DMS79 (cell line): Measurements from ENCODE around the gene NGLY1.

ENCODE experiments used
- DNase-seq: peaks from one replicate; lab custom pipeline; 2025; lab: John Stamatoyannopoulos, UW

The NGLY1 gene

DNA sequence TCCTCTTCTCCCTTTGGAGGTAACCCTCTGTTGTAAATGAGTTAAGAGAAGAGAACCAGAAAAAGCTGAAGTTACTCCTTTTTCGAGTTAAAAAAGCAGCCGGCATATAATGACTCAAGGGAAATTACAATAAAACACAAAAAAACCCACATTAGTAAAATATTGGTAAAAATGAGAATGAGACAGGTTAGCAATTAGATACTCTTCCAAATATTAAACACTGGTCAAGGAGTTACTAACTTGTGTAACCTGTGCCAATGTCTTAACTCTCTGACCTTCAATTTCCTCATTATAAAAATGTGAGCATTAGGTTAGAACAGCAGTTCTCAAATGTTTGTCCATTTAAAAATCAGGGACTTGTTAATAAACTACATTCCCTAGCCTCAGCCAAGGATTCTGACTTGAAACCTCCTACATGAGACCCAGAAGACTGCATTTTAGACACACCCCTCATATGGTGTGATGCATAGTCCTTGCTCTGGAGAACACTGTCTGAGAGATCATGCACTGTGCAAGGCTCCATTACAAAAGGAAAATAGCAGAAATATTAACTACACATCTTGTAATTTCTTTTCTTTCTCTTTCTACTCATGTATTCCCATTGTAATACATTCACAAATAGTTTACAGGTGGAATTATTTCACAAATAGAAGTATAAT is 75.8 kb downstream of the NGLY1 start:
- no peak for DNase-seq

DNA sequence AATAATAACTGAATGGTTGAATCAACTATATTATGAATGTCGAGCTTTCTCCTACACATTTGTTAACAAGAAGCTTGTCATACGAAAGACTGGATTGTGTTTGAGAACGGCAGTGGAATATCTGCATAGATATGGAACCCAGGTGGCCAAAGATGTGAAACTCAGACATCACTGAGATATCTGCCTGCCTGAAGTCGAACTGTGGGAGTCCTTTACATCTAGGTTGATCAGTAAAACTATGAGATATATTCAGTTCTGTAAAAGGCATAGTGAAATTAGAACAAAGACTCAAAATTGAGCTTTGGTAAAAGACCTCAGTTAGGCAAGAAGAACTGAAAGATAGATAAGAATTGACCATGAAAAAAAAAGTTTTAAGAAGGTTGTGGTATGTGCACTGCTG is 77.0 kb downstream of the NGLY1 start:
- no peak for DNase-seq

- DNase-seq = no peak
Observed at GRCh38 chr3:25697553-25697952, 85.7 kb downstream of the NGLY1 start.

DNA sequence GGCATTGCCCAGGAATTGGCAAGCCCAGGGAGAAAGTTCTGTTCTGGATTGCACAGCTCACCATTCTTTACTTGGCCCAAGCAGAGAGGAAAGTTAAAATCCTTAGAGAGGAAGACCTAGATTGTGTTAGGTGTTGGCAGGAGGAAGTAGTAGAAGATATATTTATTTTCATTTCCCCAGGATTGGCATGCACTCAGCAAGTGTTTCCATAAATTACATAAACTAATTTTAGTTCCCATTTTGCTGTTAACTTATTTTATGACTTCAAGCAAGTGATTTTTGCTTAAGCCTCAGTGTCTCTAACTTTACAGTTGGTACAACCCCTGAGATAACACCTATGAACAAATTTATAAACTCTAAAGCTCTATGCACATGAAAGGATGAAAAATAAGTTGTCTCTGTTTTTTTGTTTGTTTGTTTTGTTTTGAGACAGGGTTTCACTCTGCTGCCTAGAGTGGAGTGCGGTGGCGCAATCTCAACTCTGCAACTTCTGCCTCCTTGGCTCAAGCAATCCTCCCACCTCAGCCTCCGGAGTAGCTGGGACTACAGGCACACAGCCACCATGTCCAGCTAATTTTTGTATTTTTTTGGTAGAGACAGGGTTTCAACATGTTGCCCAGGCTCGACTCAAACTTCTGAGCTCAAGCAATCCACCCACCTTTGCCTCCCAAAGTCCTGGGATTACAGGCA is 87.4 kb downstream of the NGLY1 start:
- DNase-seq = no peak

- no peak for DNase-seq
Observed at GRCh38 chr3:25693238-25693637, 90.0 kb downstream of the NGLY1 start.

DNA sequence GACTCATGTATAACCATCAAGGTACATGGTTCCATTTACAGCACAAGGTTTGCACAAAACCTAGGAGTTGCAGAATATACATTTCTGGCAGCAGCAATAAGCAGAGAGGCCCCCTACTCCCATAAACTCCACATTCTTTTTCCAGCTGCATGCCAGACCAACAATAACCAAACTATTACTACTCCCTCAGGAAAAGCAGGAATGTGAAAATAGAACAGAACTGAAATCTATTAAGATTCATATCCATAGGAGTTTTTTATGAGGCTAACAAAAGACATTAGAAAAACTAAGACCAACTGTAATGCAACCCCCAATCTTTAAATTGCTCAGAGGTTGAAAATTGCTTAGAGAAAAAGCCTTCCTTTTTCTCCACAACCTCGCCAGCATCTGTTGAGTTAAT is 90.9 kb downstream of the NGLY1 start:
- DNase-seq = no peak

- DNase-seq = no peak
Observed at GRCh38 chr3:25690768-25691533, 92.3 kb downstream of the NGLY1 start.

DNA sequence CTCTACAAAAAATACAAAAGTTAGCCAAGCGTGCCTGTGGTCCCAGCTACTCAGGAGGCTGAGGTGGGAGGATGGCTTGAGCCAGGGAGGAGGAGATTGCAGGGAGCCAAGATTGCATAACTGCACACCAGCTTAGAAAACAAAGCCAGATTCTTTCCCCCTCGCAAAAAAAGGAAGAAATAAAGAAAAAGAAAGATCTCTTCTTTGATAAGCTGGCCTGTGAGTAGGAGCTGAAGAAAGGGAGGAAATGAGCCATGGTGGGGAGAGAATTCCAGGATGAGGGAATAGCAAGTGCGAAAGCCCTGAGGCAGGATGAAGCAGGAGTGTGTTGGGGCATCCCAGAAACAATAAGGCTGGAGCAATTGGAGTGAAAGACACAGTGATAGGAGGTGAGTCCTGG is 94.0 kb downstream of the NGLY1 start:
- no peak for DNase-seq

DNA sequence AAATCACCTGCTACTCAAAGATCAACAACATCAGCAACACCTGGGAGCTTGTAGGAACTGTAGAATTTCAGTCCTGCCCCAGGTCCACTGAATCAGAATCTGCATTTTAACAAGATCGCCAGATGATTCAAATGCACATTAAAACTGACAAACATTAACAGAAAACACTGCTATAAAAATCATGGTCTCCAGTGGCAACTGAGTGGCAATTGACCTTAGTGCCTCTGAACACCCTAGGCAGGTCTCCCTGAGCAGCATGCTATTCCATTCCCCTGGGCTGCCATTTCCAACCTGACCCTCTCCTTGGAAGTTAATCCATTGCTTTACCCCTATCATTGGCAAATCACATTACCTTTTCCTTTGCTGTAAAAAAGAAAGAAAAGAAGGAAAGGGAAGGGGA is 95.5 kb downstream of the NGLY1 start:
- no peak for DNase-seq

GRCh38 chr3:25686766-25687165 is 96.5 kb downstream of the NGLY1 start:
- no peak for DNase-seq

DNA sequence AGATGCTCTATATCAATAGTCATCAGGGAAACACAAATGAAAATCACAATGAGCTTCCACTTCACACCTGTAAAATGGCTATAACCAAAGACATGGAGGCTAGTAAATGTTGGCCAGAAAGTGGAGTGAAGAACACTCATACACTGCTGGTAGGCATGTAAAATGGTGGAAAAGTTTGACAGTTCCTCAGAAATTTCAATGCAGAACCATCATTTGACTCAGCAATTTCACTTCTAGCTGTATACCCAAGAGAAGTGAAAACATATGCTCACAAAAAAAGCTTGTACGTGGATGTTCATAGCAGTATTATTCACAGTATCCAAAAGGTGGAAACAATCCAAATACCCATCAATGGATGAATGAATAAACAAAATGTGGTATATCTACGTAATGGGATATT is 99.4 kb downstream of the NGLY1 start:
- no peak for DNase-seq

GRCh38 chr3:25683410-25683809 is 99.8 kb downstream of the NGLY1 start:
- no peak for DNase-seq

GRCh38 chr3:25679642-25680302 is 103.5 kb downstream of the NGLY1 start:
- DNase-seq = no peak

- no peak for DNase-seq
Observed at GRCh38 chr3:25679166-25679565, 104.1 kb downstream of the NGLY1 start.

- no peak for DNase-seq
Observed at GRCh38 chr3:25678581-25678980, 104.7 kb downstream of the NGLY1 start.

GRCh38 chr3:25677121-25677520 is 106.1 kb downstream of the NGLY1 start:
- DNase-seq = no peak

DNA sequence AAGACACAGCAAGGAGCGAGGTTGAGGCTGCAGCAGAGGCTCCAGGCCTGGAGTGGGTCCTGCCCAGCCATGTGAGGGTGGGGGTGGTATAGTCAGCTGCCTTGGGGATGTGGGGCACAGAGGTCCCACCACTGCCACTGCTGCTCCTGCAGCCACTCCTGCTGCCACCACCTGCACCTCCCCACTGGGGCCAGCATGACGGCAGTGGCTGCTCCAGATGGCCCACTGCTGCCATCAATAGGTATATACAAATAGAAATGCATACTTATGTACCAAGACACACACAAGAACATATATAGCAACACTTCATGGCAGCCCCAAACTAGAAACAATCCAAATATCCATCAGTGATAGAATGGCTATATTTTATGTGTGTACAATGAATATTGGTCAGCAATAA is 108.6 kb downstream of the NGLY1 start:
- no peak for DNase-seq

DNA sequence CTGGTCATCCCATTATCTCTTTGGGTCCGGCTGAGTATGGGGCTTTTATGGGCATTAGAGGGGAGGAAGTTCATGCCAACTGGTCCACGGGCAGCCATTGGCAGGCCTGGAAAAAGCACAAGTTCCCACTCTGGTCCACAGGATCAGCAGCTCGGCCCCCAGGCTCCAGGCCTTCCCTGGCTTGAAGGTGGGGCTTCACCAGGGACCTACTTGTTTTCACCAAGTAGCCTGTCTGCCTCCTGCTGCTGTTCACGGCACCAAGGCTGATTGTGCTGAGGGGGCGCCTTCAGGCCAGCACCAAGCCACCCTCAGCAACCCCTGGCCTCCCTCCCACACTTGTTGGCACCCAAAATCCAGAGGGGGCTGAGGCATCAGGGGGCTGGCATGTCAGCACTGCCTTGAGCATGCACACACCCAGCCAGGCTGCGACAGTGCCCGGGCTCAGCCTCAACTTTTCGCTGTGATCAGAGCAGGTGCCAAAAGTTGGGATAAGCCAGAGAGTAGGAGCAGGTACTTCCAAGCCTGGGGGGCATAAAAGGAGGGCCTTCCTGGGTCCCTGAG is 109.4 kb downstream of the NGLY1 start:
- no peak for DNase-seq
